CD8-positive, alpha-beta memory T cell (primary cell): Measurements from ENCODE around the gene CACNA2D4. TPM values are rescaled to one million over a fixed set of nuclear protein-coding genes. Genes with fewer than 3 reads are reported as not detected.

Source experiments
- CTCF ChIA-PET: fragments of 350-600 bp; sonication (Branson Sonifier 250); formaldehyde crosslinking; loops from one replicate; lab custom pipeline; 2021; ENCODE audit warnings: antibody characterized with exemption; lab: Charles Lee
- POLR2A ChIA-PET: fragments of 350-600 bp; sonication (Branson Sonifier 250); formaldehyde crosslinking; loops from one replicate; lab custom pipeline; 2021; ENCODE audit warnings: antibody characterized with exemption; lab: Charles Lee
- DNase-seq, 5 donors: peaks; one replicate each; pipeline versions ENCODE4 v3.0.0 to v3.0.0-alpha.2; 2020 to 2022; ENCODE audit warnings: mixed read lengths in 1 of 5
- H3K27ac ChIP-seq: one replicate; pipeline ENCODE4 v1.7.0; 2013; ENCODE audit warnings: low read depth, mild to moderate bottlenecking, low read length, moderate library complexity
- H3K27me3 ChIP-seq: 2 replicates; pipeline ENCODE4 v1.7.0; 2013; ENCODE audit warnings: low read length, mild to moderate bottlenecking; ENCODE audit not compliant: insufficient read depth, poor library complexity, severe bottlenecking
- H3K36me3 ChIP-seq: 2 replicates; pipeline ENCODE4 v1.7.0; 2013; ENCODE audit warnings: mild to moderate bottlenecking, low read length, moderate library complexity; ENCODE audit not compliant: insufficient read depth
- H3K4me1 ChIP-seq: 2 replicates; pipeline ENCODE4 v1.7.0; 2013; ENCODE audit warnings: mild to moderate bottlenecking, low read length, moderate library complexity; ENCODE audit not compliant: insufficient read depth
- H3K4me3 ChIP-seq: 2 replicates; pipeline ENCODE4 v1.7.0; 2013; ENCODE audit warnings: mild to moderate bottlenecking, low read length
- H3K9me3 ChIP-seq: 2 replicates; pipeline ENCODE4 v1.7.0; 2013; ENCODE audit warnings: mild to moderate bottlenecking, low read length
- H3K27ac Mint-ChIP-seq, 8 donors: one replicate each; pipeline ENCODE4 v1.8.0; 2020 to 2021; ENCODE audit warnings: mixed read lengths in 8 of 8, mild to moderate bottlenecking in 6 of 8, inconsistent platforms in 3 of 8, moderate library complexity in 3 of 8
- H3K27me3 Mint-ChIP-seq, 2 donors: one replicate each; pipeline ENCODE4 v1.8.0; 2020 to 2021; ENCODE audit warnings: mixed read lengths in 2 of 2, mild to moderate bottlenecking in 1 of 2, moderate library complexity in 1 of 2
- H3K36me3 Mint-ChIP-seq, 3 donors: one replicate each; pipeline ENCODE4 v1.8.0; 2020 to 2021; ENCODE audit warnings: mixed read lengths in 3 of 3, inconsistent platforms in 1 of 3, mild to moderate bottlenecking in 1 of 3
- H3K4me1 Mint-ChIP-seq, 3 donors: one replicate each; pipeline ENCODE4 v1.8.0; 2020 to 2021; ENCODE audit warnings: mixed read lengths in 3 of 3, inconsistent platforms in 1 of 3, mild to moderate bottlenecking in 1 of 3
- H3K4me3 Mint-ChIP-seq, 7 donors: one replicate each; pipeline ENCODE4 v1.8.0; 2020 to 2021; ENCODE audit warnings: mixed read lengths in 7 of 7, mild to moderate bottlenecking in 6 of 7, moderate library complexity in 4 of 7, inconsistent platforms in 2 of 7
- H3K9me3 Mint-ChIP-seq, 5 donors: one replicate each; pipeline ENCODE4 v1.8.0; 2020 to 2022; ENCODE audit warnings: mixed read lengths in 5 of 5, mild to moderate bottlenecking in 3 of 5, moderate library complexity in 2 of 5, inconsistent platforms in 1 of 5
- polyA plus RNA-seq: library from polyadenylated mRNA; unstranded; fragments of 300-500 nt; fragmentation: Illumina TruSeq; gene quantifications from one replicate; pipeline ENCODE4 v1.2.3, GENCODE V29; 2021
- total RNA-seq, 2 experiments: library from RNA; stranded (reverse); gene quantifications; one replicate each; pipeline ENCODE4 v1.2.3, GENCODE V29; 2021

Gene CACNA2D4
- total and polyA plus RNA-seq, 3 experiments from 2014 or later: 5.7 to 7.6 (median 6.5) TPM

DNA sequence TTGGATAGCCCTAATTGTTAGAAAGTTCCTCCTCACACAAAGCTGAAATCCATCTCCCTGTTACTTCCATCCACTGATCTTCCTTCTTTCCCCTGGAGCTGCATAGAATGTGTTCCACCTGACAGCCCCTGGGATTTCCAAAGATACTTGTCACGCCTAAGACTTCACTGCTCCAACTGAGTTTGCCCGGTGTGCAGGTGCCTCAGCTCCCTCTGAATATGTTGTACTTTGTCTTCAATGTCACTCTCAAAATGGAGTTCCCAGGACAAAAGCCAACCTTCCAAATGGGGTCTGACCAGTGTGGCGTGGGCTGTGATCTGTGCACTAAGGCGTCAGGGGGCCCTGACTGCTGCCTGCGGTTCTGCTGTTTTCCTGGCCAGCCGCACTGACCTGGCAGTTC lies 42.8 kb downstream of the CACNA2D4 start:
- ChIA-PET CTCF (no interaction called here), POLR2A (interaction anchor here (0.6 kb wide), 1 partner anchor 1770 kb away, joined by 3 read pairs; no protein-coding TSS in a partner anchor)
- no peaks in the 10 kb centered on the region for H3K27me3 ChIP-seq

DNA sequence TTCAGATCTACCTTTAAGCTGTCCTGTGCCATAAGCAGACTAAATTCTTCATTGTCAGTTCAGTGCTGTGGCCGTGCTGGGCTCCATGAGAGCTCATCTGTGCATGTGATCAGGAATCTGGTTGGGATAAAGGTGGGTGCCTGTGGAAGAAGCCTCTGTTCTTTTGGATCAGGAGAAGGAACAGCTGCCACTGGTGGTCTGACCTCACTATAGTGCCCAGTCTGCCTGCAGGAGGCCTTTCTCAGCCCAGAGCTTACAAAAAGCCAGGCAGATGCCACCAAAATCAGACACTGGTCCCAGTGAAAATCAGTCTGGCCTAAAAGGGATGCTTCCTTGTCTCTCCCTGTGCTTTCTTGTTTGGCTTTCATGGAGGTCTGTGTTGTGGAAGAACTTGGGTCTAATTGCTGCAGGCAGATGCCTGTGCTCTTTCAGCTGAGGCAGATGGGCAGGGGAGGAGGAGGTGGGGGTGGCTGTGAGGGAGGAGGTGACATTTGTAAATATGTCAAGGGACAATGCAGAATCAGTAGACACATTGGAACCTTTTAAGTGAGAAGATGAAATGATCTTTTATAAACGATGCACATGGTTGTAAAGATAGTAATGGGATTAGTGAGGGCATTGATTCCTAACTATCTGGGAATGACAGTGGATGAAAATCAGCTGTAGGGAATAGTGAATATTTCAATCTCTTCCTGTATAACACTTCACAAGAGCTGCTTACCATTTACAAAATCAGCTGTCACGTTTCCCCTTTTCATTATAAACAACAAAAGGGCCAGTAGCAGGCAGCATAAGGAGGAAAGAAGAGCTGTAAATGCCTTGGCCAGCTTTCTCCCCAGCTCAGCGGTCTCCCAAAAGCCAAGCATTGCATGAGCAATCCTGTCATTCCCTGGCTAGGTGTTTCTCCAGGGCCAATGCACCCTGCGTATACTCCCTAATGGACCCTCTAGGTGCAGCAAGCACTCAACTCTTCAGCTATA lies 44.6 kb downstream of the CACNA2D4 start:
- Histone ChIP-seq H3K4me1 (no peaks in the 10 kb centered on the region), H3K27ac (no peak overlapping the region), H3K36me3 (no peaks in the 10 kb centered on the region), H3K27me3 (no peaks in the 10 kb centered on the region), H3K4me3 (no peak overlapping the region), H3K9me3 (no peaks in the 10 kb centered on the region)
- no peaks in the 10 kb centered on the region for H3K4me1 Mint-ChIP-seq
- H3K4me3 Mint-ChIP-seq: no peak overlapping the region
- peaks cover 0 to 4% (median 0%) of the 10 kb centered on the region in 5 donors for H3K9me3 Mint-ChIP-seq
- no peak for DNase-seq
- H3K27me3 Mint-ChIP-seq: peaks cover 8 to 28% of the 10 kb centered on the region in 2 donors
- H3K27ac Mint-ChIP-seq: no peak overlapping the region
- POLR2A ChIA-PET: no interaction called here
- CTCF ChIA-PET: interaction anchor here (1.2 kb wide), 1 partner anchor 66 kb away, joined by 4 read pairs; no protein-coding TSS in a partner anchor
- H3K36me3 Mint-ChIP-seq: no peaks in the 10 kb centered on the region

More for the DNA sequence above, 42.8 kb downstream of the CACNA2D4 start:
- H3K4me1 Mint-ChIP-seq: no peaks in the 10 kb centered on the region
- H3K27ac Mint-ChIP-seq: no peak overlapping the region
- Histone ChIP-seq H3K36me3 (no peaks in the 10 kb centered on the region), H3K27ac (no peak overlapping the region), H3K4me3 (no peak overlapping the region), H3K9me3 (no peaks in the 10 kb centered on the region), H3K4me1 (no peaks in the 10 kb centered on the region)
- no peak overlapping the region for H3K4me3 Mint-ChIP-seq
- H3K27me3 Mint-ChIP-seq: peaks cover 6 to 22% of the 10 kb centered on the region in 2 donors
- no peaks in the 10 kb centered on the region for H3K36me3 Mint-ChIP-seq
- H3K9me3 Mint-ChIP-seq: no peaks in the 10 kb centered on the region
- DNase-seq: no peak

DNA sequence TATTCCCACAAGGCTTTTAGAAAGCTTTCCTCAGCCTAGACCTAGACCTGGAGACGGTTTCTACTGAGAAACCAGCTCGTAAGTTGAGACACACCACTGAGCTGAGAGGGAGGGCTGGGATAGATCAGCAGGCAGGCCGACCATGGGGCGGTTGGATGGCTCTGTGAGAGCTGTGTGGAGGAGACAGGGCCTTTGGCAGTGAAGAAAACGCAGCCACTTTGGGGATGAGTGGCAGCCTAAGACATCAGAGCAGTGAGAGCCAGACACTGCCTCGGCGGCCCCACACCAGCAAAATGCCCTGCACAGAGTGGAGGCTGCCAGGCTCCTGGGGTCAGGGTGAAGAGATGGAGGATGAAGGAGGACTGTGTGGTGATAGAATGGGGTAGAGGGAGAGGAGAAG lies 46.0 kb downstream of the CACNA2D4 start:
- Histone ChIP-seq H3K27me3 (no peaks in the 10 kb centered on the region), H3K4me3 (no peak overlapping the region), H3K9me3 (no peaks in the 10 kb centered on the region), H3K36me3 (no peaks in the 10 kb centered on the region), H3K4me1 (no peaks in the 10 kb centered on the region), H3K27ac (no peak overlapping the region)
- ChIA-PET CTCF (no interaction called here), POLR2A (no interaction called here)
- DNase-seq: no peak
- Mint-ChIP-seq H3K4me1 (no peaks in the 10 kb centered on the region), H3K27ac (peak overlapping the region in 1 of 8 donors; percentile 39), H3K9me3 (peaks cover 0 to 4% (median 0%) of the 10 kb centered on the region in 5 donors), H3K36me3 (no peaks in the 10 kb centered on the region), H3K4me3 (no peak overlapping the region), H3K27me3 (peaks cover 13 to 34% of the 10 kb centered on the region in 2 donors)

DNA sequence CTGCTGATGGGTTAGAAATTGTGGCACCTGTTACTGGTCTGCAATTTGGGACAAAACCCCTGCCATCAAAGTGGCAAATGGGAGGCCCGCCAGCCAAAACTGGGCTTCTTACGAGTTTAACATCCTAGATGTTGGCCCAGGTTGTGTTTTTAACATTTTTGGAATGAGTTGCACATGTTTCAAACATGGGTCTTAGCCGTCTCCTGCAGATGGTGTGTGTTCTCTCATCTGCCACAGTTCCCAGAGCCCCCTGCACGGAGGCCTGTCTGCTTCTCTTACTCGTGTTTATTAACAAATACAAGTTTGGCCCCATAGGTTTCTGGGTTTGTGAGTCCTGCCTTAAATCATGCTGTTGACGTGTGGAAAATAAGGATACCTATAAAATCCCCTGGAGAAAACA lies 46.5 kb downstream of the CACNA2D4 start:
- ChIA-PET CTCF (no interaction called here), POLR2A (no interaction called here)
- DNase-seq: no peak
- Mint-ChIP-seq H3K36me3 (no peaks in the 10 kb centered on the region), H3K27me3 (peaks cover 14 to 35% of the 10 kb centered on the region in 2 donors), H3K4me3 (no peak overlapping the region), H3K4me1 (no peaks in the 10 kb centered on the region), H3K27ac (no peak overlapping the region), H3K9me3 (peaks cover 0 to 4% (median 0%) of the 10 kb centered on the region in 5 donors)
- Histone ChIP-seq H3K36me3 (no peaks in the 10 kb centered on the region), H3K27me3 (no peaks in the 10 kb centered on the region), H3K4me3 (no peak overlapping the region), H3K9me3 (no peaks in the 10 kb centered on the region), H3K27ac (no peak overlapping the region), H3K4me1 (no peaks in the 10 kb centered on the region)

DNA sequence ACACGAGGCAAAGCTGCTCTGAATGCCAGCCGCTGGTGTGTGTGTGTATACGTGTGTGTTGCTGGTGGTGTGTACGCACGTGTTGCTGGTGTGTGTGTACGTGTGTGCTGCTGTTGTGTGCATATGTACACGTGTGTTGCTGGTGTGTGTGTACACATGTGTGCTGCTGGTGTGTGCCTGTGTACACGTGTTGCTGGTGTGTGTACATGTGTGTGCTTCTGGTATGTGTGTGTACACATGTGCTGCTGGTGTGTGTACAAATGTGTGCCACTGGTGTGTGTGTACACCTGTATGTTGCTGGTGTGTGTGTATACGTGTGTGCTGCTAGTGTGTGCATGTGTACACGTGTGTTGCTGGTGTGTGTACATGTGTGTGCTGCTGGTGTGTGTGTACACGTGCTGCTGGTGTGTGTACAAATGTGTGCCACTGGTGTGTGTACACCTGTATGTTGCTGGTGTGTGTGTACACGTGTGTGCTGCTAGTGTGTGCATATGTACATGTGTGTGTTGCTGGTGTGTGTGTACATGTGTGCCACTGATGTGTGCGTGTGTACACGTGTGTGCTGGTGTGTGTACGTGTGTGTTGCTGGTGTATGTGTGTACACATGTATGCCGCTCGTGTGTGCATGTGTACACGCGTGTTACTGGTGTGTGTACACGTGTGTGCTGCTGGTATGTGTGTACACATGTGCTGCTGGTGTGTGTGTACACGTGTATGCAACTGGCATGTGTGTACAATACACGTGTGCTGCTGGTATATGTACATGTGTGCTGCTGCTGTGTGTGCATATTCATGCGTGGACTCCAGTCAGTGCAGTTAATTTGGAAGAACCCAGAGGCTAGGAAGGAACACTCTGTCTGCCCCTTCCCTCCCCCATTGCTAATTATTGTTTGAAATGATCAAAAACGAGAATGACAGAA lies 47.2 kb downstream of the CACNA2D4 start:
- POLR2A ChIA-PET: no interaction called here
- H3K4me3 Mint-ChIP-seq: no peak overlapping the region
- no peak for DNase-seq

DNA sequence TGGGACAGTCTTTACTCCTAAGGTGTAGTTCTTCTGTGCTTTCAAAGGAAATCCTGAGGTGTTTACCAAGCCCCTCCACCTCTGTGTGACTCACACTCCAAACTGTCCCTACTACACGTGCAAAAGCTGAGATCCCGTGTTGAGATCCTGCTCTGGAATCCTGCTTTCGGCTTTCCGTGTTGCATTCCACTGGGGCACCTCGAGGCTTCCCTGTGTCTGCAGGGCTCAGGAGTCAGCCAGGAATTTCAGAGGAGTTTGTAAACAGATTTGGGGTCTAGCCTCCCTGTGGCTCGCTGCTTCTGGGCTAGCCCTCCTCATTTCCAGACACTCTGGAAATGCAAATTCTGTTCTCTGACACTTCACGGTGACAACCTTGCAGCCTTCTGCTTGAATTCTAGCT lies 48.4 kb downstream of the CACNA2D4 start:
- Histone ChIP-seq H3K27ac (no peak overlapping the region), H3K27me3 (no peaks in the 10 kb centered on the region), H3K9me3 (no peaks in the 10 kb centered on the region), H3K4me1 (no peaks in the 10 kb centered on the region), H3K36me3 (no peaks in the 10 kb centered on the region), H3K4me3 (no peak overlapping the region)
- no peak overlapping the region for H3K4me3 Mint-ChIP-seq
- peaks cover 14 to 34% of the 10 kb centered on the region in 2 donors for H3K27me3 Mint-ChIP-seq
- no peaks in the 10 kb centered on the region for H3K4me1 Mint-ChIP-seq
- no peak for DNase-seq
- ChIA-PET POLR2A (no interaction called here), CTCF (no interaction called here)
- H3K9me3 Mint-ChIP-seq: peaks cover 0 to 4% (median 0%) of the 10 kb centered on the region in 5 donors
- H3K36me3 Mint-ChIP-seq: no peaks in the 10 kb centered on the region
- H3K27ac Mint-ChIP-seq: no peak overlapping the region

More for the DNA sequence above, 47.2 kb downstream of the CACNA2D4 start:
- CTCF ChIA-PET: no interaction called here
- Histone ChIP-seq H3K27ac (no peak overlapping the region), H3K9me3 (no peaks in the 10 kb centered on the region), H3K36me3 (no peaks in the 10 kb centered on the region), H3K4me1 (no peaks in the 10 kb centered on the region), H3K4me3 (no peak overlapping the region), H3K27me3 (no peaks in the 10 kb centered on the region)
- H3K27me3 Mint-ChIP-seq: peaks cover 14 to 31% of the 10 kb centered on the region in 2 donors
- peak overlapping the region in 1 of 8 donors; percentile 77 for H3K27ac Mint-ChIP-seq
- H3K4me1 Mint-ChIP-seq: no peaks in the 10 kb centered on the region
- H3K9me3 Mint-ChIP-seq: peaks cover 0 to 4% (median 0%) of the 10 kb centered on the region in 5 donors
- H3K36me3 Mint-ChIP-seq: no peaks in the 10 kb centered on the region

DNA sequence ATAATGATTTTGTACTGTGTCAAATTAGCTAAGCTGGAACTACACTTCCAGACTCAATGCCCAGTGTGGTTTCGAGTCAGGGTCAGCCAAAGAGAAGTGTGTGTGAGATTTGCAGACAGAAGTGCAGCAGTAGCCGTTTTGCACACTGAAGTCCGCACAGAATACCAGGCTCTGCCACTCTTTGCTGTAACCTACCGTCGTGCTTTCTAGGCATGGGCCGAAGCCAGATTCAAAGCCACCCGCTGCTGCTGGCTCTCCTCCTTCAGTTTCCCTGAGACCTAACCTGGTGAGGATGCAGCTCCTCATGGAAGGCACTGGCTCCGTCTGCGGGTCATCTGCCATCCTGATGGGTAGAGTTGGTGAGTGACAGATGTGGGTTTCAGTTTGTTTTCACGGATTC lies 49.3 kb downstream of the CACNA2D4 start:
- CTCF ChIA-PET: no interaction called here
- no peak for DNase-seq
- no peak overlapping the region for H3K27ac ChIP-seq
- POLR2A ChIA-PET: no interaction called here
- Mint-ChIP-seq H3K27me3 (peaks cover 14 to 37% of the 10 kb centered on the region in 2 donors), H3K27ac (no peak overlapping the region), H3K4me1 (no peaks in the 10 kb centered on the region), H3K9me3 (peaks cover 0 to 4% (median 0%) of the 10 kb centered on the region in 5 donors), H3K36me3 (no peaks in the 10 kb centered on the region), H3K4me3 (no peak overlapping the region)
- H3K4me1 ChIP-seq: no peaks in the 10 kb centered on the region
- H3K9me3 ChIP-seq: no peaks in the 10 kb centered on the region
- H3K4me3 ChIP-seq: no peak overlapping the region
- no peaks in the 10 kb centered on the region for H3K36me3 ChIP-seq
- no peaks in the 10 kb centered on the region for H3K27me3 ChIP-seq
